HEK293T (cell line): ENCODE measurements around the gene DCTN5.

Experiments
- ARNT ChIP-seq: fragments of 450-650 bp; IDR thresholded peaks from 2 replicates; pipeline ENCODE4 v1.6.1; 2017; ENCODE audit warnings: mild to moderate bottlenecking
- BHLHE40 ChIP-seq: fragments of 450-650 bp; IDR thresholded peaks from 2 replicates; pipeline ENCODE4 v1.6.1; 2016; ENCODE audit warnings: mild to moderate bottlenecking, moderate library complexity, borderline replicate concordance
- CTBP1 ChIP-seq: fragments of 450-650 bp; IDR thresholded peaks from 2 replicates; pipeline ENCODE4 v1.6.1; 2016; ENCODE audit warnings: borderline replicate concordance
- ELF4 ChIP-seq: fragments of 450-650 bp; IDR thresholded peaks from 2 replicates; pipeline ENCODE4 v1.6.1; 2017; ENCODE audit warnings: antibody characterized with exemption
- FOXA1 ChIP-seq: fragments of 450-650 bp; IDR thresholded peaks from 2 replicates; pipeline ENCODE4 v1.6.1; 2016; ENCODE audit warnings: mild to moderate bottlenecking
- FOXK2 ChIP-seq: fragments of 450-650 bp; IDR thresholded peaks from 2 replicates; pipeline ENCODE4 v1.6.1; 2016; ENCODE audit warnings: mild to moderate bottlenecking
- FOXM1 ChIP-seq: fragments of 450-650 bp; IDR thresholded peaks from 2 replicates; pipeline ENCODE4 v1.6.1; 2017; ENCODE audit warnings: mild to moderate bottlenecking, borderline replicate concordance
- HDGF ChIP-seq: fragments of 450-650 bp; IDR thresholded peaks from 2 replicates; pipeline ENCODE4 v1.6.1; 2017; ENCODE audit warnings: antibody characterized with exemption, borderline replicate concordance
- SP1 ChIP-seq: fragments of 450-650 bp; IDR thresholded peaks from 2 replicates; pipeline ENCODE4 v1.6.1; 2017
- TARDBP ChIP-seq: fragments of 450-650 bp; IDR thresholded peaks from 2 replicates; pipeline ENCODE4 v1.6.1; 2016

DNA sequence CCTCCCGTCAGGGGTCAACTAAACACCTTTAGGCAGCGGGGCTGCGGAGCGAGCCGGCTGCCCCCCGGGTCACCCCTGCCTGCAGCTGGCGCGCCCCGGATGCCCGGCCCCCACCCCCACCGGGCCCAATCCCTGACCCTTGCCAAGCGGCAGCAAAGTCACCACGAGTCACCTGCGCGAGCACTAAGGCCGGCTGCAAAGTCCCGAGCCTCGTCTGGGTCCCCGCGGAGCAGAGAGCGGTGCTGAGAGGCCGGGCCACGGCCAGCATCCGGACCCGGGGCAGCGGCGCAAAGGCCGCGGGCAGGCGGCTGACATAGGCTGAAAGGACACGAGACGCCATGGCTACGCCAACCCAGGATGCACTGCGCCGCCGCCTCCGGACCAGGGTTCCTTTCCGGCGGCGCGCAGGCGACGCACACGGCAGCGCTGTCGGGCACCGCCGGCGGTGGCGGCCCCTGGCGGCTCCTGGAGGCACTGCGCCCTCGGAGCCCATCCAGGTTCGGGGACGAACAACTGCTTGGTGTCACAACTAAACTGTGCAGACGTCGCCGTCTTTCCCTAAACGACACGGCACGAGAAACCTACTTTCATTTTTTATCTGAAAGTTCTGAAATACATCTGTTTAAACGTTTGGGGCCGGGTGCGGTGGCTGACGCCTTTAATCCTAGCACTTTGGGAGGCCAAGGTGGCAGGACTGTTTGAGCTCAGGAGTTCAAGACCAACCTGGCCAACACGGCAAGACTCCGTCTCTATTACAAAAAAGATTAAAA lies 45.1 kb upstream of the DCTN5 start, which contains the start of gene NDUFAB1:
- no peak for TF ChIP-seq ELF4
- no peak for TF ChIP-seq SP1
- TF ChIP-seq FOXA1, result no peak
- no peak for TF ChIP-seq BHLHE40
- TF ChIP-seq FOXM1, result no peak
- no peak for TF ChIP-seq CTBP1
- no peak for TF ChIP-seq ARNT
- TF ChIP-seq TARDBP, result no peak
- TF ChIP-seq FOXK2, result no peak
- no peak for TF ChIP-seq HDGF
